ENCODE data around the gene TMEM44.

The TMEM44 gene

GRCh38 chr3:194633349-194634004, at the start of gene TMEM44:
Gene TMEM44 (minus strand): TSS chr3:194633419. CDS start chr3:194633215, 204 bp downstream.
- no peaks in the 10 kb centered on the region for H3K27me3 ChIP-seq (ENCODE audit: control insufficient read depth, insufficient read depth, low read length)
- H3K4me3 ChIP-seq (ENCODE audit: low read length) = peak within 1 kb of the TSS; percentile 58
- H3K9ac ChIP-seq (ENCODE audit: low read length) = peak within 1 kb of the TSS; percentile 80
- no peaks in the 10 kb centered on the region for H3K9me3 ChIP-seq (ENCODE audit: control insufficient read depth, low read length)
- H3K36me3 ChIP-seq (ENCODE audit: control insufficient read depth, insufficient read depth, low read length) = no peaks in the 10 kb centered on the region
- H3K4me1 ChIP-seq (ENCODE audit: control insufficient read depth, insufficient read depth, low read length) = no peaks in the 10 kb centered on the region

GRCh38 chr3:194682694-194683310, 49.6 kb upstream of the TMEM44 start:
- Histone ChIP-seq H3K4me1 (ENCODE audit: control insufficient read depth, insufficient read depth, low read length) (peaks cover 21% of the 10 kb centered on the region), H3K27me3 (ENCODE audit: control insufficient read depth, insufficient read depth, low read length) (peaks cover 4% of the 10 kb centered on the region), H3K9me3 (ENCODE audit: control insufficient read depth, low read length) (no peaks in the 10 kb centered on the region), H3K9ac (ENCODE audit: low read length) (no peak overlapping the region), H3K4me3 (ENCODE audit: low read length) (no peak overlapping the region), H3K36me3 (ENCODE audit: control insufficient read depth, insufficient read depth, low read length) (no peaks in the 10 kb centered on the region)

GRCh38 chr3:194682189-194682693, 49.0 kb upstream of the TMEM44 start:
- Histone ChIP-seq H3K9ac (ENCODE audit: low read length) (no peak overlapping the region), H3K9me3 (ENCODE audit: control insufficient read depth, low read length) (no peaks in the 10 kb centered on the region)

GRCh38 chr3:194680888-194681615, 47.8 kb upstream of the TMEM44 start:
- Histone ChIP-seq H3K36me3 (ENCODE audit: control insufficient read depth, insufficient read depth, low read length) (no peaks in the 10 kb centered on the region), H3K4me1 (ENCODE audit: control insufficient read depth, insufficient read depth, low read length) (peaks cover 6% of the 10 kb centered on the region), H3K27me3 (ENCODE audit: control insufficient read depth, insufficient read depth, low read length) (peaks cover 4% of the 10 kb centered on the region), H3K4me3 (ENCODE audit: low read length) (no peak overlapping the region), H3K9ac (ENCODE audit: low read length) (no peak overlapping the region), H3K9me3 (ENCODE audit: control insufficient read depth, low read length) (no peaks in the 10 kb centered on the region)

More at GRCh38 chr3:194682189-194682693, 49.0 kb upstream of the TMEM44 start:
- H3K4me3 ChIP-seq (ENCODE audit: low read length) = no peak overlapping the region
- H3K4me1 ChIP-seq (ENCODE audit: control insufficient read depth, insufficient read depth, low read length) = peaks cover 17% of the 10 kb centered on the region
- peaks cover 4% of the 10 kb centered on the region for H3K27me3 ChIP-seq (ENCODE audit: control insufficient read depth, insufficient read depth, low read length)
- no peaks in the 10 kb centered on the region for H3K36me3 ChIP-seq (ENCODE audit: control insufficient read depth, insufficient read depth, low read length)

GRCh38 chr3:194676471-194676870, 43.3 kb upstream of the TMEM44 start:
- H3K4me1 ChIP-seq (ENCODE audit: control insufficient read depth, insufficient read depth, low read length) = no peaks in the 10 kb centered on the region
- no peaks in the 10 kb centered on the region for H3K9me3 ChIP-seq (ENCODE audit: control insufficient read depth, low read length)
- no peaks in the 10 kb centered on the region for H3K27me3 ChIP-seq (ENCODE audit: control insufficient read depth, insufficient read depth, low read length)
- H3K9ac ChIP-seq (ENCODE audit: low read length) = no peak overlapping the region
- H3K36me3 ChIP-seq (ENCODE audit: control insufficient read depth, insufficient read depth, low read length) = no peaks in the 10 kb centered on the region
- H3K4me3 ChIP-seq (ENCODE audit: low read length) = no peak overlapping the region

- Histone ChIP-seq H3K36me3 (ENCODE audit: control insufficient read depth, insufficient read depth, low read length) (no peaks in the 10 kb centered on the region), H3K4me3 (ENCODE audit: low read length) (no peak overlapping the region), H3K9me3 (ENCODE audit: control insufficient read depth, low read length) (no peaks in the 10 kb centered on the region), H3K4me1 (ENCODE audit: control insufficient read depth, insufficient read depth, low read length) (peaks cover 7% of the 10 kb centered on the region), H3K27me3 (ENCODE audit: control insufficient read depth, insufficient read depth, low read length) (no peaks in the 10 kb centered on the region), H3K9ac (ENCODE audit: low read length) (no peak overlapping the region)
These were observed 42.5 kb upstream of the TMEM44 start for GRCh38 chr3:194675680-194676079.

GRCh38 chr3:194675081-194675640, 41.9 kb upstream of the TMEM44 start:
- H3K27me3 ChIP-seq (ENCODE audit: control insufficient read depth, insufficient read depth, low read length) = no peaks in the 10 kb centered on the region
- H3K9ac ChIP-seq (ENCODE audit: low read length) = no peak overlapping the region
- H3K4me3 ChIP-seq (ENCODE audit: low read length) = no peak overlapping the region
- H3K36me3 ChIP-seq (ENCODE audit: control insufficient read depth, insufficient read depth, low read length) = no peaks in the 10 kb centered on the region
- no peaks in the 10 kb centered on the region for H3K9me3 ChIP-seq (ENCODE audit: control insufficient read depth, low read length)
- peaks cover 7% of the 10 kb centered on the region for H3K4me1 ChIP-seq (ENCODE audit: control insufficient read depth, insufficient read depth, low read length)

GRCh38 chr3:194673761-194674160, 40.5 kb upstream of the TMEM44 start:
- Histone ChIP-seq H3K9ac (ENCODE audit: low read length) (no peak overlapping the region), H3K36me3 (ENCODE audit: control insufficient read depth, insufficient read depth, low read length) (no peaks in the 10 kb centered on the region), H3K4me1 (ENCODE audit: control insufficient read depth, insufficient read depth, low read length) (peaks cover 7% of the 10 kb centered on the region), H3K4me3 (ENCODE audit: low read length) (no peak overlapping the region), H3K9me3 (ENCODE audit: control insufficient read depth, low read length) (no peaks in the 10 kb centered on the region), H3K27me3 (ENCODE audit: control insufficient read depth, insufficient read depth, low read length) (no peaks in the 10 kb centered on the region)

GRCh38 chr3:194672876-194673275, 39.7 kb upstream of the TMEM44 start:
- Histone ChIP-seq H3K27me3 (ENCODE audit: control insufficient read depth, insufficient read depth, low read length) (no peaks in the 10 kb centered on the region), H3K9ac (ENCODE audit: low read length) (peak overlapping the region; percentile 88)

GRCh38 chr3:194671900-194672808, 38.9 kb upstream of the TMEM44 start, which contains the start of gene LSG1:
Gene LSG1 (minus strand): TSS chr3:194672191. CDS start chr3:194672162, 29 bp downstream.
- H3K9ac ChIP-seq (ENCODE audit: low read length) = peak within 1 kb of the TSS; percentile 88
- H3K4me1 ChIP-seq (ENCODE audit: control insufficient read depth, insufficient read depth, low read length) = peaks cover 7% of the 10 kb centered on the region
- no peaks in the 10 kb centered on the region for H3K27me3 ChIP-seq (ENCODE audit: control insufficient read depth, insufficient read depth, low read length)

More at GRCh38 chr3:194672876-194673275, 39.7 kb upstream of the TMEM44 start:
- H3K4me3 ChIP-seq (ENCODE audit: low read length) = peak overlapping the region; percentile 96
- no peaks in the 10 kb centered on the region for H3K36me3 ChIP-seq (ENCODE audit: control insufficient read depth, insufficient read depth, low read length)
- no peaks in the 10 kb centered on the region for H3K9me3 ChIP-seq (ENCODE audit: control insufficient read depth, low read length)
- peaks cover 7% of the 10 kb centered on the region for H3K4me1 ChIP-seq (ENCODE audit: control insufficient read depth, insufficient read depth, low read length)

GRCh38 chr3:194671511-194671899, 38.3 kb upstream of the TMEM44 start:
- H3K4me1 ChIP-seq (ENCODE audit: control insufficient read depth, insufficient read depth, low read length) = peaks cover 7% of the 10 kb centered on the region
- H3K27me3 ChIP-seq (ENCODE audit: control insufficient read depth, insufficient read depth, low read length) = no peaks in the 10 kb centered on the region
- H3K9ac ChIP-seq (ENCODE audit: low read length) = peak overlapping the region; percentile 88

More at GRCh38 chr3:194671900-194672808, 38.9 kb upstream of the TMEM44 start, which contains the start of gene LSG1:
- Histone ChIP-seq H3K4me3 (ENCODE audit: low read length) (peak within 1 kb of the TSS; percentile 96), H3K9me3 (ENCODE audit: control insufficient read depth, low read length) (no peaks in the 10 kb centered on the region), H3K36me3 (ENCODE audit: control insufficient read depth, insufficient read depth, low read length) (no peaks in the 10 kb centered on the region)

More at GRCh38 chr3:194671511-194671899, 38.3 kb upstream of the TMEM44 start:
- H3K4me3 ChIP-seq (ENCODE audit: low read length) = peak overlapping the region; percentile 96
- no peaks in the 10 kb centered on the region for H3K9me3 ChIP-seq (ENCODE audit: control insufficient read depth, low read length)
- no peaks in the 10 kb centered on the region for H3K36me3 ChIP-seq (ENCODE audit: control insufficient read depth, insufficient read depth, low read length)

All from mucosa of stomach (tissue), 1 donor.